HG03558 (cell line): ENCODE data around the gene DBH.

Experiments used
- ATAC-seq: cut with Tn5 transposase; IDR thresholded peaks from one replicate; pipeline ENCODE4 v1.9.1; 2021; ENCODE audit warnings: moderate number of reproducible peaks; ENCODE audit not compliant: unreplicated experiment; ENCODE audit errors: extremely low read depth

The DBH gene

GRCh38 chr9:133640580-133641395 is 4.6 kb downstream of the DBH start:
- no peak for ATAC-seq

DNA sequence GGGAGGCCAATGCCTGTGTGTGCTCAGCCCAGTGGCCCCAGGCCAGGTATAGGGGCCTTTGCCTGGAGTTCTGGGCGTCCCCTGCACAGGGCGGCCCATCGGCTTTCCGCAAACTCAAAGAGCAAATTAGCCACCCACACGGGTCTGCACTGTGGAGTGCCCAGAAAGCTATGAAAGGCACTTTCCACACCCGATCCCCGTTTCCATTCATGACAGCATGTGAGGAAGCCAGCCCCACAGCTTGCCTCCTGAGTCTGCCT is 5.2 kb downstream of the DBH start:
- no peak for ATAC-seq

DNA sequence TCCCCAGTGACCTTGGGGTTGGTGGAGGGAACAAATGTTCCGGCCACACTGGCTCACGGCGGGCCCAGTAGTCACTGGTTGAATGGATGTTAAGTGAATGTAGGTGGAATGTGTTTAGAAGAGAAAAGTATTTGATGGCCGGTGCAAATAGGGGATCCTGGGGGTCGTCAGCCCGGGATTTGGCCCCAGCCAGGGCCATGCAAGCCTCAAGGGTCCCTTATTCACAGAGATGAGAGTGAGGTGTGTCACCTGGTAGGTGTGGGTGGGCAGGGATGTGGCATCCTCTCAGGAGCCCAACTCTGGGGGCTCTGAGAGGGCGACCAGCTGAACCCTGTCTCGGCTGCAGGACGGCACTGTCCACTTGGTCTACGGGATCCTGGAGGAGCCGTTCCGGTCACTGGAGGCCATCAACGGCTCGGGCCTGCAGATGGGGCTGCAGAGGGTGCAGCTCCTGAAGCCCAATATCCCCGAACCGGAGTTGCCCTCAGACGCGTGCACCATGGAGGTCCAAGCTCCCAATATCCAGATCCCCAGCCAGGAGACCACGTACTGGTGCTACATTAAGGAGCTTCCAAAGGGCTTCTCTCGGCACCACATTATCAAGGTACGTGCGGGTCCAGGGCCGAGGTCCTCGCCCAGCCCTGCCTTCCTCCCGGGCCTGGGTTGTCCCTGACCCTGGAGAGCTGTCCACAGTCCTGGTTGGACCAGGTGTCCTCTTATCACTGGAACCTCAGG is 5.9 kb downstream of the DBH start:
- ATAC-seq, result no peak

- no peak for ATAC-seq
These were observed 6.7 kb downstream of the DBH start for GRCh38 chr9:133642708-133643361.

DNA sequence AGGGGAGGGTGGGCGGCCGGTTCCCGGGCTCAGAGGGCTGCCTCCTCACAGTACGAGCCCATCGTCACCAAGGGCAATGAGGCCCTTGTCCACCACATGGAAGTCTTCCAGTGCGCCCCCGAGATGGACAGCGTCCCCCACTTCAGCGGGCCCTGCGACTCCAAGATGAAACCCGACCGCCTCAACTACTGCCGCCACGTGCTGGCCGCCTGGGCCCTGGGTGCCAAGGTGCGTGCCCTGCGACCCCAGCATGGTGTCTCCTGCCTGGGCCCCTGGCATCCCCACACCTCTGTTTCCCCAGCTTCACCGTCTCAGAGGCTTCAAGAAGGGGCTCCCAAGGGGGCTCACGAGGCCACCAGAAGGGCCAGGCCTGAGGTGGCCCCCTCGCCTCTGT is 7.2 kb downstream of the DBH start:
- ATAC-seq, result no peak

DNA sequence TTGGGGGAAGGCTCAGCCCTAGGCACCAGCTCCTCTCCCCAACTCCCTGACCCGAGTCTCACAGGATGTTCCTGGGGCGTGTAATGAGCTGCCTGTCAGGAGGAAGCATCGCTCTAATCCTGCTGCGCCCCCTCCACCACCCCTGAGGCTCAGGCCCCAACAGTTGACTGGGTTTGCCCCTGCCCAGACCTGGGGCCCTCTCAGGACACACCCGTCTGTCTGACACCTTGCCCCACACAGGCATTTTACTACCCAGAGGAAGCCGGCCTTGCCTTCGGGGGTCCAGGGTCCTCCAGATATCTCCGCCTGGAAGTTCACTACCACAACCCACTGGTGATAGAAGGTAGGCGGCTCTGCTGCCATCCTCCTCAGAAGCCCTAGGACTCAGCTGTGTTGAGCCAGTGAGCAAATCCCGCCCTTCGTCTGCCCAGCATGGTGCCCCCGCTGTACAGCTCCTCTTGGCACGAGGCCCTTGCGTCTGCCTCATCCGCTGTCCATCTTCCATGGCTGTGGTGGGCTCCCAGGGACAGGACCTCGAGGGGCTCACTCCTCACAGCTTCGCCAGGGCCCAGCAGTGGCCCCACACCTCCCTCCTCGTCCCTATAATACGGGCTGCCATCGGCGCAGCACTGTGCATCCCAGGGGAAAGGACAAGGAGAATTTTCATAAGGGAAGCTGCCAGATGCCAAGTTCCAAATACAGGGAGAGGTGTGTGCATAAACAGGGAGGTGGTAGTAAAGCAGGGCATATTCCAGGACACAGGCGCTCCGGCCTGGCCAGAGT is 8.0 kb downstream of the DBH start:
- ATAC-seq, result no peak

GRCh38 chr9:133645021-133645765 is 9.0 kb downstream of the DBH start:
- no peak for ATAC-seq

- no peak for ATAC-seq
These were observed 11.0 kb downstream of the DBH start for GRCh38 chr9:133647148-133647547.

DNA sequence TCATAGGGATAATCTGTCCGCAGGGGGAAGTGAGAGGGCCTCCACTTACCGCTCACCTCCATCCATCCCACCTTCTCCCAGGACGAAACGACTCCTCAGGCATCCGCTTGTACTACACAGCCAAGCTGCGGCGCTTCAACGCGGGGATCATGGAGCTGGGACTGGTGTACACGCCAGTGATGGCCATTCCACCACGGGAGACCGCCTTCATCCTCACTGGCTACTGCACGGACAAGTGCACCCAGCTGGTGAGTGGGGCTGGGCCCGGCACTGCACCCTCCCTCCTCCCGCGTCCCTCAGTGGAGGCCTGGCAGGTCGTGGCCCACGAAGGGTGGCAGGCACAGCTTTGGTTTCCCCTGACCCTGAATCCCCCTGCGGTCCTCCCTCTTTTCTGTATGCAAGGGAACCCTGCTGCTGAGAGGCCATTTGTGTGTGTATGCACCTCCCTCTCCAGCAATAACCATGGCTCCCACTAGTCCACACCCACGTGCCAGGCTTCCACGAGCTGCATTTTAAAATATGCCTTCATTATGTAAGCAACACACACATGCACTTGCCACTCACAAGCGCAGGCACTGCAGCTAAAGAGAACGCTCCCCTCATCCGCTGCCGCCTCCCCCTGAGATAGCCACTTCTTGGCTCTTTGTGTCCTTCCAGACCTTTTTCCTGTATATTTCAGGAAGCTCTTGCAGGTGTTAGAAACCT is 11.8 kb downstream of the DBH start:
- ATAC-seq, result no peak

- no peak for ATAC-seq
These were observed 13.0 kb downstream of the DBH start for GRCh38 chr9:133649194-133649593.

GRCh38 chr9:133650026-133650425 is 13.9 kb downstream of the DBH start:
- no peak for ATAC-seq

- no peak for ATAC-seq
These were observed 17.5 kb downstream of the DBH start for GRCh38 chr9:133653638-133654037.

GRCh38 chr9:133654736-133655657 is 18.8 kb downstream of the DBH start:
- ATAC-seq, result no peak

GRCh38 chr9:133655701-133656100 is 19.5 kb downstream of the DBH start:
- no peak for ATAC-seq

- ATAC-seq, result no peak
These were observed 20.3 kb downstream of the DBH start for GRCh38 chr9:133656211-133657119.

DNA sequence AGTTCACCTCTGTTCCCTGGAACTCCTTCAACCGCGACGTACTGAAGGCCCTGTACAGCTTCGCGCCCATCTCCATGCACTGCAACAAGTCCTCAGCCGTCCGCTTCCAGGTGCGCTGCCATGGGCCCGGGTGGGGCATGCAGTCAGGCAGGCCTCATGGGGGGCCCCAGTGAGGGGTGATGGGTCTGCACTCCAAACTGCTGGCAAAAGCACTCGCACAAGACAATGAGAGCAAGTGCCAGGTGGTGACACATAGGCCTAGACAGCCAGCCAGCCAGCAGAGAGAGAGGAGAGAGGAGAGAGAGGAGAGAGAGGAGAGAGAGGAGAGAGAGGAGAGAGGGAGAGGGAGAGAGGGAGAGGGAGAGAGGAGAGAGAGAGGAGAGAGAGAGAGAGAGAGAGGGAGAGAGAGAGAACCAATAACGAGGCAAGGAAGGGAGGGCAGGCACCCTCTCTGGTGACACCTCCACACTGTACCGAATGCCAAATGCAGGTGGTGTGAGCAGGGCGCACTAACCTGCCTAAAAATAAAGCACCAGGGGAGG is 21.0 kb downstream of the DBH start:
- no peak for ATAC-seq
